ENCODE data around the gene ZBTB4.
A peak's percentile ranks its signal among the peaks of the same experiment; 100 is the strongest.
"Not testable (repeated sequence)": the region's sequence is repeated elsewhere in the genome, so short reads cannot be mapped to it uniquely, and the experiment has no call there.

The ZBTB4 gene

DNA sequence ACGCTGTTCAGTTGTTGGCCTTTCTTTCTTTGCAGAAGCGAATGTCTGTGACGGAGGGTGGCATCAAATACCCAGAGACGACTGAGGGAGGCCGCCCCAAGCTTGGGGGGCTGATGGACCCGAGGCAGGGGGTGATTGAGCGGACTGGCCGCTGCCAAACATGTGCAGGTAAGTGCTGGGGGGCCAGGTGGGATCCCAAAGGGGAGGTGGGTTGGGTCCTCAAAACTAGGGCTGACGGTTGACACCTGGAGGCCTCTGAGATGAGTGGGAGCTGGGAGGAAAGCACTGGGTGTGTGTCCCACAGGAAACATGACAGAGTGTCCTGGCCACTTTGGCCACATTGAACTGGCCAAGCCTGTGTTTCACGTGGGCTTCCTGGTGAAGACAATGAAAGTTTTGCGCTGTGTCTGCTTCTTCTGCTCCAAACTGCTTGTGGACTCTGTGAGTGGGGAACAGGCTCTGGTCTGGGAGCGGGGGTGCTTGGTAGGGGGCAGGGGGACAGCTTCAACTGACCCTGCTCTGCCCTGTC, 16.5 kb upstream of the ZBTB4 start:
- DNase-seq (ENCODE audit: low spot score), result no peak

- DNase-seq (ENCODE audit: low spot score), result no peak
Observed at GRCh38 chr17:7493941-7494340, 14.5 kb upstream of the ZBTB4 start.

GRCh38 chr17:7491583-7491982, 12.2 kb upstream of the ZBTB4 start:
- no peak for DNase-seq (ENCODE audit: low spot score)

DNA sequence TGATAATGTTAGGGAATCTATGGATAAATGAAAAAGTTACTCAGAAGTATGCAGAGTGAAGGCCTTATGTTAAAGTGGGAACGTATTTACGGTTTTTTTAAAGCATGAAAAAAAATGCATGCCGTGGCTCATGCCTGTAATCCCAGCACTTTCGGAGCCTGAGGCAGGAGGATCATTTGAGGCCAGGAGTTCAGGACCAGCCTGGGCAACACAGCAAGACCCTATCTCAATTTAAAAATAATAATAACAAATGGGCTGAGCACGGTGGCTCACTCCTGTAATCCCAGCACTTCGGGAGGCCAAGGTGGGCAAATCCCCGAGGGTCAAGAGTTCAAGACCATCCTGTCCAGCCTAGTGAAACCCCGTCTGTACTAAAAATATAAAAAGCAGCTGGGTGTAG, 10.7 kb upstream of the ZBTB4 start:
- DNase-seq (ENCODE audit: low spot score), result no peak

- DNase-seq (ENCODE audit: low spot score), result peak; percentile 34
Observed at GRCh38 chr17:7486181-7486580, 6.8 kb upstream of the ZBTB4 start.

DNA sequence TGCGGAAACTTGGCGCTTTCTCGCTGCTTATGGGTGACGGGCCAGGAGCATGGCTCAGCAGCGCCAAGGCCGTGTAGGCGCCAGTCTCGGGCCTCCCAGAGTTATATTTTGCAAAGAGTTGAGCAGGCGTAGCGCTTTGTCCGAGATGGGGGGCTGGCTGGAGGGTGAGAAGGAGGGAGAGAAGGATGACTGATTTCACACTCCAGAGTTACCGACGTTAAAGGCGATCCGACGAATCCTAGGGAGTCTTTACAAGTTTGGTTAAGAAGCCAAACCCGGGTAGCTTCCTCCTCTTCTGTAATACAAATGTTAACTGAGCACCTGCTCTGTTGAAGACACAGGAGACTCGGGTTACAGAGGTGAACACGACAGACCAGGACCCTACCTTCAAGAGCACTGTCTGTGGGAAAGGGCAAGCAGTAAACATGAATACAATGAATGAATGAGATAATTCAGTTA, 5.5 kb upstream of the ZBTB4 start:
- DNase-seq (ENCODE audit: low spot score), result no peak

DNA sequence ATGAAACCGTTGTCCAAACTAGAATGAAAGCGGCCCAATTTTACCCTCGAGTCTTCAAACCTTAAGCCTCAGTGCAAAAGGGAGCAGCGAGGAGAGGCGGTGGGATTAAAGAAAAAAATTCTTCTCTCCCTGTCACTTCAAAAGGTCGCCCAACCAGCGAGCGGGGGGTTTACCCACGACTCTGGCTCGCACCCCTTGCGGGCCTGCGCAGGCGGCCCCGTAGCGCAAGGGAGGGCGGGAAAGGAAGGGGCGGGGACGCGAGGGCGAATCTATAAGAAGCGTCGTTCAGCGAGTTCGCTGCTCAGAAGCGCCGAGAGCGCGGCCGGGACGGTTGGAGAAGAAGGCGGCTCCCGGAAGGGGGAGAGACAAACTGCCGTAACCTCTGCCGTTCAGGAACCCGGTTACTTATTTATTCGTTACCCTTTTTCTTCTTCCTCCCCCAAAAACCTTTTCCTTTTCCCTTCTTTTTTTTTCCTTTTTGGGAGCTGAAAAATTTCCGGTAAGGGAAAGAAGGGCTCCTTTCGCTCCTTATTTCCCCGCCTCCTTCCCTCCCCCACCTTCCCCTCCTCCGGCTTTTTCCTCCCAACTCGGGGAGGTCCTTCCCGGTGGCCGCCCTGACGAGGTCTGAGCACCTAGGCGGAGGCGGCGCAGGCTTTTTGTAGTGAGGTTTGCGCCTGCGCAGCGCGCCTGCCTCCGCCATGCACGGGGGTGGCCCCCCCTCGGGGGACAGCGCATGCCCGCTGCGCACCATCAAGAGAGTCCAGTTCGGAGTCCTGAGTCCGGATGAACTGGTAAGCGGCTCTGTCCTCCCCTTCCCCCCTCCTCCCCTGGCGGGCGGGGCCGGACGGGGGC, 4.9 kb upstream of the ZBTB4 start, which contains the start of gene POLR2A:
TSS of gene POLR2A (plus strand) at position 300 of the 852 bp plus-strand sequence.
- DNase-seq (ENCODE audit: low spot score), result peak; percentile 99

- DNase-seq (ENCODE audit: low spot score), result peak; percentile 90
Observed at GRCh38 chr17:7483255-7484066, 4.0 kb upstream of the ZBTB4 start.

DNA sequence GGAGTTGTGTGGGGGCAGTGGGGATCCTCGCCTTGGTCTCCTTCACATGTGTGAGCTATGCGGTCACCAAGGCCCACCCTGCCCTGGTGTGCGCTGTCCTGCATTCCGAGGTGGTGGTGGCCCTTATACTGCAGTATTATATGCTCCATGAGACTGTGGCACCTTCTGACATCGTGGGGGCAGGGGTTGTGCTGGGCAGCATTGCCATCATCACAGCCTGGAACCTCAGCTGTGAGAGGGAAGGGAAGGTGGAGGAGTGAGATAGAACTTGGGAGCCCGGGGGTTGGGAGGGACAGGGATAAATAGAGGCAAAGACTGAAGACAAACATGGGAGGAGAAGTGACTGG, 3.3 kb upstream of the ZBTB4 start:
- DNase-seq (ENCODE audit: low spot score), result not testable (repeated sequence)

GRCh38 chr17:7481842-7482741, 2.7 kb upstream of the ZBTB4 start:
- not testable (repeated sequence) for DNase-seq (ENCODE audit: low spot score)

DNA sequence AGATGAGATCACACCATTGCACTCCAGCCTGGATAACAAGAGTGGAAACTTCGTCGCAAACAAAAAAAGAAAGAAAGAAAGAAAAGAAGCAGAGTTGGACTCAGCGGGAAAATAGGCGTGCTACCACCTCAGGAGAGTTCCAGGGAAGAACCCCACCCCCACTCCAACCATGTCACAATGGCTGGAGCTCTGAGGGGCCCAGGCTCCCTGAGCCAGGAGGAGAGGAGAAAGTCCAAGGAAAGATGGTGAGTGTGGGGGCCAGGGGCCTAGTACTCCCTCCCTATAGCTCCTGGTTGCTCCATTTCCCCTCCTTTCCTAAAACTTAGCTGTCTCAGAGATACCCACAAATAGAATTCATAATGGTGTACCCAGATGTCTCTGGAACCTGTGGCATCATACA, 1.8 kb upstream of the ZBTB4 start, which contains the start of gene SLC35G6:
TSS of gene SLC35G6 (plus strand) at position 172 of the 400 bp plus-strand sequence. CDS start at position 243, 71 bp downstream.
- not testable (repeated sequence) for DNase-seq (ENCODE audit: low spot score)

DNA sequence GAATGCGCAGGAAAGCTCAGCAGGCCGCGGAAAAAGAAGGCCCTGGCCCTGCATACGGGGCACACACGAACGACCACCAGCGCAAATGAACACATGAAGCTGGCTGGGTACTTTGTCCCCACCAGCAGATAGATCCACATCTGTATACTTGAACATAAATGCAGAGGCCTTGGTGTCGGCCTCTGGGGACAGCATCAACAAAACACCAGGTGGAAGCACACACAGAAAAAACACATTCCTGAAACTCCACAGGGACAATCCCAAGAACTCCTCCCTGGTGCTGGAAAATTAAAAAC, 606 bp upstream of the ZBTB4 start:
- no peak for DNase-seq (ENCODE audit: low spot score)

DNA sequence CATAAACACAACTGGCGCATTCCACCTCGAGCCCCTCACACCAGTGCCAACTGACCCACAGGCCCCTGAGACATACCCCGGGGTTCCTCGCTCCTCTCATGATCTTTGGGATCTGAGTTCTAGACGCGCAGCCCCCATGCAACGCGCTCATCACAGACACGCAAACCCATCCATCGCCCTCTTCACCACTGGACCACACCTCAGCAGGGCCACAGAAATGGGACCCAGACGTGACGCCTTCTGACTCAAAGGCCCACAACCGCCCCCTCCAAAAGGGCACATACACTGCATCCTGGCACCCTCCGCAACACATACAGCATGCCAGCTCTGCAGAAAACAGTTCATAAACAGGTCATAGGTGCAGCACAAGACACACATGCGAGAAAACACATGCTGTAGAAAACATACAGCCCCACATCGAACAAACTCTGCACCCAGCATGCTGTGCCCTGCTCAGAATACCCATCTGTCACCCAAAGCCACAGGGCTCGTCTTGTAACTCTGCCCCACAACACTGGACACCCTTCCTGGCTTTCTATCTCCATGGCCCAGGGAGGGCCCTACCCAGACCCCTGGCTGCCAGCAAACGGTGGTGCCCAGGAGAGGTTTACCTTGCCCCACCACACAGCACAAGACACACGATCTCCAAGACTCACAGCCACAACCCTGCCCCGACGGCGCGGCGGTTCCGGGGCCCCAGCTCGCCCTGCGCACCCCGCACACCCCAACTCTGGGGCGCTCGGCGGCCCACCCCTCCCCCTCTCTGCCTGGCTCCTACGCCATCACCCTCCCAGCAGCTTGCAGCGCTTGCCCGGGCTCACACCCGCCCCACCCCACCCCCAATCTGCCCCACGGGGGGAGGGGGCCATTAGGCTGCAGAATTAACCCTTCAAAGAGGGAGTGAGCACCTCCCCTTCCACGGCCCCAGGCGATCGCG, 887 bp downstream of the ZBTB4 start:
- DNase-seq (ENCODE audit: low spot score), result peak; percentile 74

GRCh38 chr17:7477392-7478275, 1.8 kb downstream of the ZBTB4 start:
- peak; percentile 96 for DNase-seq (ENCODE audit: low spot score)

DNA sequence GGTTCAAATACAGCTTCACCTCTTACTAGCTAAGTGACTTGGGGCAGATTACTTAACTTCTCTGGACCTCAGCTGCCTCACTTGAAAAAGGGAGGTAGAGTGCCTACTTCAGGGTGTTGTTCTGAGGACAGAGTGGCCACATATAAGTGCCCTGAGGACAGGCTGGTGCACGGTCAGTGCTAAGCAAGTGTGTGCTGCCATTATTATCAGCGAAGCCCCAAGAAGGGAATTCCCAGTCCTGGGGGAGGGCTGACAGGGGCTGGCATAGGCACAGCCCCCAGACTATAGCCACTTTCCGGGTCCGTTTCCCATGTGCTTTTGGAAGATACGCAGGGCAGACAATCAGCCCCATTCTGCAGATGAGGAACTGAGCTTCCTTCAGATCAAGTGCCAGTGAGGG, 2.5 kb downstream of the ZBTB4 start:
- DNase-seq (ENCODE audit: low spot score), result no peak

DNA sequence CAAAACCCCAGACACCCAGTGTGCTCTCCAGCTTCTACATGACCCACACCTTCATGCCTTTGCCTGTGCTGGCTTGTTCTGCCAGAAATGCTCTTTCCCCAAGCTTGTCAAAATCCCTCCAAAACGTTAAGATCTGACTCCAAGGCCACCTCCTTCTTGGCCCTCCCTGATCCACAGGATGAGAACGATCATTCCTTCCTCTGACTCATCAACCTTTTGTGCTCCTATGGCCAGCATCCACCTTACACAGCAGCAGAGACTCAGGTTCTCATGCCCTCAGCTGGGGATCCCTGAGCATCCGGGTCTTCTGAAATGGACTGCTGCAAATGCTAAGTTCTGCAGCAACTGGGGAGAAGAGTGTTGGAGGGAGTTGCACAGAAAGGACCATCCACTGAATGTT, 2.9 kb downstream of the ZBTB4 start:
- DNase-seq (ENCODE audit: low spot score), result peak; percentile 51

DNA sequence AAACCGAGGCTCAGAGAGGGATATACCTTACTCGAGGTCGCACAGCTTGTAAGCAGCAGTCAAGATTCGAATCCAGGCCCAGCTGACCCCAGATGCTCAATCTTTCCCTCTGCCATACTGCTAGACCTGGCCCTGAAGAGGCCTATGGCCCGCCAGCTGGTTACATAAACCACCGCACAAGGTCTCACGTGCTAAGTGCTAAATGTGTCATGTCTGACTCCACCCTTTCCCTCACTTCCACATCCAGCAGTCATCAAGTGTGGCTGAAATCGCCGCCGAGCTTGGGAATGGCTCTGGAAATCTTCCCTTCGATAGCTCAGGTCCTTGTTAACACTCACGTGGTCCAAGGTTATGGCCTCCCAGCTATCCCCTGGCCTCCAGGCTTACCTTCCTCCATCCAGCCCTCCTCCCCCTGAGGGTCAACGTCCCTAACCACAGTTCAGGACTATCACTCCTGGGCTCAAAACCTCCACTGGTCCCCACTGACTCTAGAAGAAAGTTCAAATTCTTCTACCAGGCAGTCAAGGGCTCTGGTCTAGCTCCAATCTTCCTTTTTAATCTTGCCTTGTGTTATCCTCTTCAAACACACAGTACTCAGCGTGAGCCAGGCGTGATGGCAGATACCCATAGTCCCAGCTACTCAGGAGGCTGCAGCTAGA, 3.5 kb downstream of the ZBTB4 start:
- peak; percentile 37 for DNase-seq (ENCODE audit: low spot score)

DNA sequence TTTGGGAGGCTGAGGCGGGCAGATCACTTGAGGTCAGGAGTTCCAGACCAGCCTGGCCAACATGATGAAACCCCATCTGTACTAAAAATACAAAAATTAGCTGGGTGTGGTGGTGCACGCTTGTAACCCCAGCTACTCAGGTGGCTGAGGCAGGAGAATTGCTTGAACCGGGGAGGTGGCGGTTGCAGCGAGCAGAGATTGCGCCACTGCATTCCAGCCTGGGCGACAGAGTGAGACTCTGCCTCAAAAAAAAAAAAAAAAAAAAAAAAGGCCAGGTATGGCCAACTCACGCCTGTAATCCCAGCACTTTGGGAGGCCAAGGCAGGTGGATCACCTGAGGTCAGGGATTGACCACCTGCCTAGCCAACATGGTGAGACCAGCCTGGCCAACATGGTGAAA, 4.7 kb downstream of the ZBTB4 start:
- not testable (repeated sequence) for DNase-seq (ENCODE audit: low spot score)

DNA sequence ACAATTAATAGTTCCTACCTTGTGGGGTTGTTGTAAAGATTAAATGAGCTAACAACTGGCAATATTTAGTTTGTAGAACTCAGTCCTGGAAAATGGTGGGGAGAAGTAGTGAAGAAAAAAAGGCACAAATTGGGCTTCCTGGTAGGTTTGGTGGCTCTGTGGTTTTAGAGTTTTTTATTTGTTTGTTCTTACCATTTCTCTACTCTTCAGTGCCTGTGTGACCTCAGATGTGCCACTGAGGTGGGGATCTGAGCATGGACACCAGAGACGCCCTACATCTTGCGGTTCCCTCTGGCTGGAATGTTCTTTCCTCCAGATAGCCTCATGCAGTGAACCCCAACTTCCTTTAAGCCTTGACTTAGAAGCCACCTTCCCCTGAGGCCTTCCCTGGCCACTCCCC, 7.7 kb downstream of the ZBTB4 start:
- DNase-seq (ENCODE audit: low spot score), result no peak
